Urinary bladder (tissue), 4 donors: ENCODE data around the gene RTP1. TPM values are rescaled to one million over a fixed set of nuclear protein-coding genes. Genes with fewer than 3 reads are reported as not detected.
"Not testable (repeated sequence)": the region's sequence is repeated elsewhere in the genome, so short reads cannot be mapped to it uniquely, and the experiment has no call there.

Experiments
- DNase-seq: peaks from one replicate; pipeline ENCODE4 v3.0.0-alpha.2; 2015; ENCODE audit errors: extremely low spot score
- H3K27ac ChIP-seq: one replicate; pipeline ENCODE4 v1.5.1; 2013; ENCODE audit warnings: low read depth, mild to moderate bottlenecking, moderate library complexity
- H3K36me3 ChIP-seq: one replicate; pipeline ENCODE4 v1.6.1; 2013; ENCODE audit warnings: mild to moderate bottlenecking, moderate library complexity; ENCODE audit not compliant: insufficient read depth
- H3K4me1 ChIP-seq: one replicate; pipeline ENCODE4 v1.6.1; 2013; ENCODE audit warnings: mild to moderate bottlenecking, moderate library complexity; ENCODE audit not compliant: insufficient read depth
- H3K4me3 ChIP-seq: one replicate; pipeline ENCODE4 v1.5.1; 2013; ENCODE audit warnings: low read depth, low read length
- WGBS: extraction: QIAGEN DNeasy Blood & Tissue Kit; methylation state at CpG from one replicate; pipeline ENCODE4 v1.1.7; 2013; 5-methylcytosine and 5-hydroxymethylcytosine counted together
- polyA plus RNA-seq: library from polyadenylated mRNA; stranded (reverse); fragments of 200-250 nt; gene quantifications from one replicate; pipeline ENCODE4 v1.2.3, GENCODE V29; 2013
- total RNA-seq: library from RNA; depleted of rRNA; stranded (reverse); fragments of >200 nt; gene quantifications from one replicate; pipeline ENCODE4 v1.2.3, GENCODE V29; 2014
- donor health status: healthy with polysubstance abuse.
- donor health status: healthy.

Gene RTP1
- total and polyA plus RNA-seq, 2 donors, result not detected

- DNase-seq, result no peak
- H3K4me1 ChIP-seq, result no peaks in the 10 kb centered on the region
- H3K36me3 ChIP-seq, result no peaks in the 10 kb centered on the region
- no peak overlapping the region for H3K27ac ChIP-seq
- no peak overlapping the region for H3K4me3 ChIP-seq
These were observed 40.5 kb downstream of the RTP1 start for GRCh38 chr3:187237741-187238140.

GRCh38 chr3:187238239-187238638 is 41.0 kb downstream of the RTP1 start:
- Histone ChIP-seq H3K4me3 (no peak overlapping the region), H3K36me3 (no peaks in the 10 kb centered on the region)
- WGBS, result 73% methylated on average over 1 of the region's 1 CpG

GRCh38 chr3:187238835-187239234 is 41.5 kb downstream of the RTP1 start:
- 95% methylated on average over 4 of the region's 4 CpGs for WGBS
- not testable (repeated sequence) for DNase-seq, H3K27ac ChIP-seq, H3K36me3 ChIP-seq, H3K4me1 ChIP-seq, H3K4me3 ChIP-seq

More at GRCh38 chr3:187238239-187238638, 41.0 kb downstream of the RTP1 start:
- DNase-seq, result no peak
- no peak overlapping the region for H3K27ac ChIP-seq
- H3K4me1 ChIP-seq, result no peaks in the 10 kb centered on the region

GRCh38 chr3:187242435-187242834 is 45.1 kb downstream of the RTP1 start:
- DNase-seq, result no peak

GRCh38 chr3:187242900-187243299 is 45.6 kb downstream of the RTP1 start:
- Histone ChIP-seq H3K36me3 (no peaks in the 10 kb centered on the region), H3K27ac (no peak overlapping the region), H3K4me3 (no peak overlapping the region), H3K4me1 (no peaks in the 10 kb centered on the region)
- 93% methylated on average over 4 of the region's 4 CpGs for WGBS
- no peak for DNase-seq

More at GRCh38 chr3:187242435-187242834, 45.1 kb downstream of the RTP1 start:
- H3K36me3 ChIP-seq, result no peaks in the 10 kb centered on the region
- 92% methylated on average over 5 of the region's 5 CpGs for WGBS
- H3K4me1 ChIP-seq, result no peaks in the 10 kb centered on the region
- no peak overlapping the region for H3K4me3 ChIP-seq
- no peak overlapping the region for H3K27ac ChIP-seq

- no peak overlapping the region for H3K27ac ChIP-seq
- no peak overlapping the region for H3K4me3 ChIP-seq
- no peaks in the 10 kb centered on the region for H3K36me3 ChIP-seq
- 85% methylated on average over 2 of the region's 2 CpGs for WGBS
- no peaks in the 10 kb centered on the region for H3K4me1 ChIP-seq
- no peak for DNase-seq
These were observed 46.7 kb downstream of the RTP1 start for GRCh38 chr3:187243933-187244524.

- no peak for DNase-seq
- Histone ChIP-seq H3K36me3 (no peaks in the 10 kb centered on the region), H3K4me3 (no peak overlapping the region), H3K27ac (no peak overlapping the region), H3K4me1 (no peaks in the 10 kb centered on the region)
- WGBS, result 66% methylated on average over 3 of the region's 3 CpGs
These were observed 50.1 kb downstream of the RTP1 start for GRCh38 chr3:187247398-187247797.

Other genes starting within 250 kb of the RTP1 start
- 10.7 TPM for gene RPL39L, start 58.0 kb upstream of the RTP1 start, total RNA-seq
- 21.2 TPM for gene RPL39L, start 58.0 kb upstream of the RTP1 start, polyA plus RNA-seq
- 4.9 TPM for gene MASP1, start 94.3 kb downstream of the RTP1 start, total RNA-seq
- 13.1 TPM for gene MASP1, start 94.3 kb downstream of the RTP1 start, polyA plus RNA-seq
- gene RTP4, start 170.9 kb downstream of the RTP1 start, total RNA-seq, result 2.5 TPM
- gene RTP4, start 170.9 kb downstream of the RTP1 start, polyA plus RNA-seq, result 2.7 TPM